Stimulated activated effector memory CD8-positive, alpha-beta T cell treated with anti-CD3 and anti-CD28 coated beads, Interleukin-12 subunit alpha, Interleukin-12 subunit beta, amount 100 ng/mL, for 72 hours (primary cell): ENCODE data around the gene ZNF586.

ENCODE experiments used
- ATAC-seq: fragments of 150-1000 bp; cut with Tn5 transposase; 2 replicates; pipeline ENCODE4 v1.10.0; 2021
- DNase-seq, 2 donors: peaks; one replicate each; pipeline ENCODE4 v3.0.0; 2021 to 2022; ENCODE audit warnings: low spot score in 2 of 2
- H3K27ac Mint-ChIP-seq: one replicate; pipeline ENCODE4 v1.8.0; 2022; ENCODE audit warnings: mild to moderate bottlenecking, mixed read lengths
- H3K36me3 Mint-ChIP-seq: one replicate; pipeline ENCODE4 v1.8.0; 2022; ENCODE audit warnings: mild to moderate bottlenecking, mixed read lengths
- H3K4me1 Mint-ChIP-seq: one replicate; pipeline ENCODE4 v1.8.0; 2022; ENCODE audit warnings: mixed read lengths
- H3K4me3 Mint-ChIP-seq: one replicate; pipeline ENCODE4 v1.8.0; 2022; ENCODE audit warnings: mild to moderate bottlenecking, mixed read lengths
- H3K9me3 Mint-ChIP-seq: one replicate; pipeline ENCODE4 v1.8.0; 2022; ENCODE audit warnings: mixed read lengths

ZNF586 gene

GRCh38 chr19:57829316-57829715 lies 59.8 kb downstream of the ZNF586 start:
- Mint-ChIP-seq H3K27ac (no peak overlapping the region), H3K9me3 (no peaks in the 10 kb centered on the region), H3K4me1 (peaks cover 28% of the 10 kb centered on the region), H3K4me3 (no peak overlapping the region), H3K36me3 (peaks cover 65% of the 10 kb centered on the region)
- ATAC-seq (no peak), DNase-seq (no peak)

GRCh38 chr19:57830071-57830602 lies 60.7 kb downstream of the ZNF586 start, which contains the start of gene ZNF587B:
Gene ZNF587B (plus strand): TSS chr19:57830299. CDS start chr19:57830529, 230 bp downstream.
- H3K27ac Mint-ChIP-seq: peak within 1 kb of the TSS; percentile 34

More at GRCh38 chr19:57830071-57830602, 60.7 kb downstream of the ZNF586 start, which contains the start of gene ZNF587B:
- no peak for ATAC-seq
- Mint-ChIP-seq H3K36me3 (peaks cover 59% of the 10 kb centered on the region), H3K4me1 (peaks cover 24% of the 10 kb centered on the region), H3K4me3 (no peak within 1 kb of the TSS), H3K9me3 (no peaks in the 10 kb centered on the region)
- DNase-seq: peak in 1 of 2 donors; percentile 53
